Measurements from ENCODE around the gene PRDM11. TPM values are rescaled to one million over a fixed set of nuclear protein-coding genes. Genes with fewer than 3 reads are reported as not detected.
A peak's percentile ranks its signal among the peaks of the same experiment; 100 is the strongest.

The PRDM11 gene
- total RNA-seq, 1 donor from 2014 or later, result 1.9 TPM

DNA sequence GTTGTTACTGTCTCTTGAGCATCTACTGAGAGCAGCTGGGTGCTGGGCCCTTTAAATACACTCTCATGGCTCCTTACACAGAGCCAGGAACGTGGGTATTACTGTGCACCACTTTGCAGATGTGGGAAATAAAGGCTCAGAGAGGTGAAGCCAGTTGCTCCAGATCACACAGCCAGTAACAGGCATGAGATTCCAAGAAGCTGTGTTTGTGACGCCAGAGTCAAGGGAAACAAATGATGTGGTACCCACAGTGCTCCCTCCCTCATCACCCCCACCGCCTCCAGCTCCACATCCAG is 1.4 kb upstream of the PRDM11 start:
- Mint-ChIP-seq H3K4me1 (ENCODE audit: low read depth) (peaks cover 20% of the 10 kb centered on the region), H3K27ac (no peak overlapping the region), H3K27me3 (ENCODE audit: low read depth) (peaks cover 60% of the 10 kb centered on the region), H3K4me3 (ENCODE audit: low read depth) (no peak overlapping the region), H3K9me3 (peaks cover 3% of the 10 kb centered on the region), H3K36me3 (ENCODE audit: low read depth) (no peaks in the 10 kb centered on the region)
- no peak for DNase-seq (ENCODE audit: low spot score)
- intact Hi-C loops (cut with micrococcal nuclease), result no loop called here

DNA sequence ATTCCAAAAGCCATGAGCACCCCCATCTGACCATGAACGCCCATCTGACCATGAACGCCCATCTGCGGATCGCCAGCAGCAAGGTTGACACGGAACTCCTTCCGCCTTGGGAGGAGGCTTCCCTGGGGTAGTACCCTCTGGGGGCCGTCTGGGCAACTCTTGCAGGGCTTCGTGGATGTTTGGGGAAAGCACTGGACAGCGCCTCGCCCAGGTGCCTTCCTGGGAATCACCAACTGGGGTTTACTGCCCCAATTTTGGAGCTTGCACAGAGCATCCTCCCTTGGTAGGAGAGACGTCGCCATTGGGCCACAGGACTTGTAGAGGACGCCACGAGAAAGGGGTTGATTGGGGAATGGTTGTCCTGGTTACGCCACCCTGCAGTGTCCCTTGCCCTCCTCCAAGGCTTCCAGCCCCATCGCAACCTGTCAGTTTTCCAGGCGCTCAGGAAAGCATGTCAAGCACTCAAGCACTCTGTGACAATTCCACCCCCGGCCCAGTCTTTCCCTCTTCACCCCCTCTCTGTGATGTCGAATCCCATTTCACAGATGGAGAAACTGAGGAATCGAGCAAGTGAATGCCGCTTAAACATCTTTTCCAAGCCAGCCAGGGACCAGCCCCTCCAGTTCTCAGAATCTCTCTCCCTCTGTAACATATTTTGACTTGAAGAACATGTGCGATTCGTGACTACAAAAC is 914 bp upstream of the PRDM11 start:
- Mint-ChIP-seq H3K4me3 (ENCODE audit: low read depth) (peak overlapping the region; percentile 75), H3K36me3 (ENCODE audit: low read depth) (no peaks in the 10 kb centered on the region), H3K27ac (peak overlapping the region; percentile 42), H3K9me3 (peaks cover 3% of the 10 kb centered on the region), H3K4me1 (ENCODE audit: low read depth) (peaks cover 20% of the 10 kb centered on the region), H3K27me3 (ENCODE audit: low read depth) (peaks cover 56% of the 10 kb centered on the region)
- peak; percentile 9 for DNase-seq (ENCODE audit: low spot score)
- intact Hi-C loops (cut with micrococcal nuclease), result no loop called here

DNA sequence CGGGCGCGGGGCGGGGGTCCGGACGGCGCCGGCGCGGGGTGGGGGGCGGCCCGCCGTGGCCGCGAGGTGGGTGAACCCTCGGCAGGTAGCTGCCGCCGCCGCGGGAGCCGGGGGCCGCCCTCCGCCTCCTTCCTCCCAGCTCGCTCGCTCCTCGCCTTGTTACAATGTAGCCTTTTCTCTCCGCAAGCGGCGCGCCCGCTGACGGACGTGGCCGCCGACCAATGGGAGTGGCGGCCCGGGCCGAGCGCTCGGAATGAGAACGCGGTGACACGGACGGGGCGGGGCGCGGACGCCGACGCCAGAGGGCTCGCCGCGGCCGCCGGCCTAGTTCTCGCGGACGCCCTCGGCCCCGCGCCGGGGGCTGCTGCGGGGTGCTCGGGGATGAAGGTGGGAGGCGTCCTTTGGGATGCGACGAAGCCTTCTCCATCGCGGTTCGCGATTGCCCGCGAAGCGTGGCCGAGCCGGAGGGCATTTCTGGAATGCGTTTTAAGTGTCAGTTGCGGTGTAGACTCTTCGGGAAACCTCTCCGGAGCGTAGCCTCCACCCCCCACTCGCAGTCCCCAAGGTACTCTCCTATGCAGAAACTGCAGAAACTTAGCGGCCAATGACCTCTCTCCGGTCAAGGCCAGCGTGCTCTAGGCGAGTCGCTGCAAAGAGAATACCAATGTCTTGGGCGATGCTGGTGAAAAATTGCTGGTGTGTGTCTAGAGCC is 734 bp downstream of the PRDM11 start:
- intact Hi-C loops (cut with micrococcal nuclease), result no loop called here
- no peaks in the 10 kb centered on the region for H3K36me3 Mint-ChIP-seq (ENCODE audit: low read depth)
- peak overlapping the region; percentile 77 for H3K4me3 Mint-ChIP-seq (ENCODE audit: low read depth)
- H3K27me3 Mint-ChIP-seq (ENCODE audit: low read depth), result peaks cover 47% of the 10 kb centered on the region
- peak overlapping the region; percentile 60 for H3K27ac Mint-ChIP-seq
- H3K4me1 Mint-ChIP-seq (ENCODE audit: low read depth), result peaks cover 12% of the 10 kb centered on the region
- peaks cover 3% of the 10 kb centered on the region for H3K9me3 Mint-ChIP-seq
- DNase-seq (ENCODE audit: low spot score), result peak; percentile 90

DNA sequence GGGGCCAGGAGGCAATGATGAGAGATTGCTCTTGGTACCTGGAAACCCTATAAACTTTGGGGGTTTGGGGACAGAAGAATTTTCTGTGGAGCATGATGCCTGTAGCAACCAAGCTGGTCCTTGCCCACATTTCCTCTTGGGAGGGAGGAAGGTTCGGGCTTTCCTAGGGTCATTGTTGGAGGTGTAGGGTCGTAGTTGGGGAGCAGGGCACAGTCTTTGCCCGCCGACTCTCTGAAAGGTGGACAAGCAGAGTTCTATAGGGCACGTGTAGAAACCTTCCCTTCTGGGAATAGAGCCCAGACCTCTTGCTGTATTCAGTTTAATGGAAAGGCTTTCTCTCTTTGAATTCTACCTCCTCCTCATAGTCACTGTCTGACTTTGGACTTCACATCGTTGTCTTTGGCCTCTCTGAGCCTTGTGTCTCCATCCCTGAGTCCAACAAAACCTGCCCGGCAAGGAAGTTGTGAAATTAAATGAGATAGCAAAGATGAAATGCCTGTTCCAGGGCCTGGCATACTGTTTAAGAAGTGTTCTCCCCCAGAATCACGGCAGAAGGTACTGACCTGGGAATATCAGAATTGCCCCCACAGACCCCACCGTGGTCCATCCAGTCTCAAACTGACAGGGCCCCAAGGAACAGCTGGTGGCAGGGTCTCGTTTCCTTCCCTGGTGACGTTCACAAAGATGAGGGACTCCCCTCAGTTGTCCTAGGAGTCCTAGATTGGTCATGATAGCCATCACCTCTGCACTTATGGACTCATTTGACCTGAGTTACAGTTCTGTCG is 1.6 kb downstream of the PRDM11 start:
- Mint-ChIP-seq H3K27ac (no peak overlapping the region), H3K9me3 (peaks cover 3% of the 10 kb centered on the region), H3K36me3 (ENCODE audit: low read depth) (no peaks in the 10 kb centered on the region), H3K27me3 (ENCODE audit: low read depth) (peaks cover 38% of the 10 kb centered on the region), H3K4me3 (ENCODE audit: low read depth) (peak overlapping the region; percentile 77), H3K4me1 (ENCODE audit: low read depth) (peaks cover 11% of the 10 kb centered on the region)
- DNase-seq (ENCODE audit: low spot score), result peak; percentile 4
- intact Hi-C loops (cut with micrococcal nuclease), result no loop called here

DNA sequence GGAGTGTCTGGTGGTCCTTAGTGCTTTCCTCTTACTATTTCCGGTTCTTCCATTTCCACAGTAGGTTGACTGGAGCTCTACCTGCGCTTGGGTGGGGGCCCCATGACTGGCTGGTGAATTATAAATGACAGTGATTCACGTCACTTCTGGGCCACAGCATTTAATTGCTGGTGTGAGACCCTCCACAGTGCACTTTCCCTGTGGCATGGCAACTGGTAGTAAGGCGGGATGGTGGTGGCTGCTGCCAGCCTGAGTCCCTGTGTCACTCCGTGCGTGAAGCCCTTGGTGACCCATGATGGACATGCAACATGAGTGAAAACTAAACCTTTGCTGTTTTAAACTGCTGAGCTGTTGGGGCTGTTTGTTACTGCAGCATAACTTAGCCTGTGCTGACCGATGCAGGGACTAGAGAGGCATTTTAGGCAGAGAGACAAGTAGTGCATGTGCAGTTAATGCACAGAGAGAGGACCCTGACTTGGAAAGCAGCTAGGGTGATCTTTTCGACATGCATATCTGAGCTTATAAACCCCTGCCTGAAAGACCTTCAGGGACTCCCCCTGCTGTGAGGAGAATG is 3.1 kb downstream of the PRDM11 start:
- H3K36me3 Mint-ChIP-seq (ENCODE audit: low read depth), result no peaks in the 10 kb centered on the region
- H3K4me1 Mint-ChIP-seq (ENCODE audit: low read depth), result peaks cover 11% of the 10 kb centered on the region
- no peak overlapping the region for H3K27ac Mint-ChIP-seq
- H3K9me3 Mint-ChIP-seq, result peaks cover 3% of the 10 kb centered on the region
- H3K4me3 Mint-ChIP-seq (ENCODE audit: low read depth), result no peak overlapping the region
- intact Hi-C loops (cut with micrococcal nuclease), result no loop called here
- peaks cover 26% of the 10 kb centered on the region for H3K27me3 Mint-ChIP-seq (ENCODE audit: low read depth)
- DNase-seq (ENCODE audit: low spot score), result peak; percentile 6

DNA sequence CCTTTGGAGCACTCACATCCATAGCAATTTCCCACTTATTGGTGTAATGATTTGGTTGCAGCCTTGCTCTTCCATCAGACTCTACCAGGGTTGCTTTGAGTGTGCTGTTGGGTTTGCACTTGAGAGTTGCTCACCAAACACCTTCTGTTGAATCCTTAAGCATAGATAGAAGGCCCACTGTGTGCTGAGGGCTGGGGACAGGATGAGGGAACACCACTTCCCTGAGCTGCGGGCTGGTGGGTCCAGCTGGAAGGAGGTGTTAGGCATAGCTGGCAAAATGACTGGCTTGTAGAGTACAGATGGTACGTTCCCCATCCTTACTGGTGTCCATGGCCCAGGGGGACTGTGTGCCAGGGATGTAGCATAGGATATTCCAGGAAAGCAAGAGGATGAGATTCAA is 3.9 kb downstream of the PRDM11 start:
- intact Hi-C loops (cut with micrococcal nuclease), result no loop called here
- peaks cover 11% of the 10 kb centered on the region for H3K4me1 Mint-ChIP-seq (ENCODE audit: low read depth)

DNA sequence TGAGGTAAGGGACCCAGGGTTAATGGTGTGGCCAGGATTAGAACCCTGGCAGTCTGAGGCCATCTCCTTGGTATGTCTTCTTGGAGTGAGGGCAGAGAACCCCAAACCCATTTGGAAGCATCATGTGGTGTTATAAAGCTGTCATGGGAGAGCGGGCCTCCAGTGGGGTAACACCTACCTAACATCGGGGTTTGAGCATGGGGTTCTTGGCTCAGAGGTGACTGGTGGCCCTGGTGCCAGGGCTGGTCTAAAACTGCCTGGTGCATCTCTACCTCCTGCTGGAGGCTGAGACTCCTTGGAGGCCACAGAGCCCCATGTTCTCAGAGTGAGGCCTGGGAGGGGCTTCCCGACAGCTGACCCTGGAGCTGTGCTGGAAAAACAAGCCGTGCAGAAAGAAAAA is 4.5 kb downstream of the PRDM11 start:
- peaks cover 7% of the 10 kb centered on the region for H3K4me1 Mint-ChIP-seq (ENCODE audit: low read depth)
- H3K9me3 Mint-ChIP-seq, result peaks cover 3% of the 10 kb centered on the region
- peak; percentile 4 for DNase-seq (ENCODE audit: low spot score)
- intact Hi-C loops (cut with micrococcal nuclease), result no loop called here
- H3K27ac Mint-ChIP-seq, result no peak overlapping the region
- H3K27me3 Mint-ChIP-seq (ENCODE audit: low read depth), result peaks cover 14% of the 10 kb centered on the region
- H3K4me3 Mint-ChIP-seq (ENCODE audit: low read depth), result no peak overlapping the region
- no peaks in the 10 kb centered on the region for H3K36me3 Mint-ChIP-seq (ENCODE audit: low read depth)

More for the DNA sequence above, 3.9 kb downstream of the PRDM11 start:
- Mint-ChIP-seq H3K4me3 (ENCODE audit: low read depth) (no peak overlapping the region), H3K36me3 (ENCODE audit: low read depth) (no peaks in the 10 kb centered on the region), H3K27me3 (ENCODE audit: low read depth) (peaks cover 20% of the 10 kb centered on the region), H3K9me3 (peaks cover 3% of the 10 kb centered on the region), H3K27ac (no peak overlapping the region)
- DNase-seq (ENCODE audit: low spot score), result peak; percentile 5

DNA sequence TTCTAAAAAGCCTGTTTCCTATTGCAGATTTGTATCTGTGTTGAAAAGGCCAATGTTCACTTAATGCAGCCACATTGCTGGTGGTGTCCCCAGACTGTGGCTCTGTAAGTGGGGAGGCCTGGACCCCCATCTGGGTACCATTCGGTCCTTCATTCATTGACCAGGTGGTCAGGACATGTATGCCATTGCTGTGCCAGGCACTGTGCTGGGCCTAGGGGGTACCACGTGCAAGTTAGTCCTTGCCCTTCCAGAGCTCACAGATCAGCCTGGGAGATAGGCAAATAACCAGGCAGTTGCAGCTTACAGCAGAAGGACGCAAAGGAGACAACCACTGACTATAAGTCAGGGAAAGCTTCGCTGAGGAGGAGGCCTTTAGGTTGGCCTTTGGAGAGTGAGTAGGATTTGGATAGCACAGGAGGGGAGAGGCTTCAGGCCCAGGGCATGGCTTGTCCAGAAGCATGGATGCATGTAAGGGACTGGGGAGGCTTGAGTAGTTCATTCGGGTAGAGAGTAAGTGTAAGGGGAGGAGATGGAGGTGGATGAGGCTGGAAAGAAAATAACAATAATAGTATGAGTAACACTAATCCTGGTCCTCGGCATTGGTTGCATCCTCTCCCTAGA is 5.0 kb downstream of the PRDM11 start:
- no peak for DNase-seq (ENCODE audit: low spot score)
- Mint-ChIP-seq H3K4me3 (ENCODE audit: low read depth) (no peak overlapping the region), H3K9me3 (peaks cover 3% of the 10 kb centered on the region), H3K27ac (no peak overlapping the region), H3K27me3 (ENCODE audit: low read depth) (peaks cover 9% of the 10 kb centered on the region), H3K4me1 (ENCODE audit: low read depth) (peaks cover 5% of the 10 kb centered on the region), H3K36me3 (ENCODE audit: low read depth) (no peaks in the 10 kb centered on the region)
- intact Hi-C loops (cut with micrococcal nuclease), result no loop called here

DNA sequence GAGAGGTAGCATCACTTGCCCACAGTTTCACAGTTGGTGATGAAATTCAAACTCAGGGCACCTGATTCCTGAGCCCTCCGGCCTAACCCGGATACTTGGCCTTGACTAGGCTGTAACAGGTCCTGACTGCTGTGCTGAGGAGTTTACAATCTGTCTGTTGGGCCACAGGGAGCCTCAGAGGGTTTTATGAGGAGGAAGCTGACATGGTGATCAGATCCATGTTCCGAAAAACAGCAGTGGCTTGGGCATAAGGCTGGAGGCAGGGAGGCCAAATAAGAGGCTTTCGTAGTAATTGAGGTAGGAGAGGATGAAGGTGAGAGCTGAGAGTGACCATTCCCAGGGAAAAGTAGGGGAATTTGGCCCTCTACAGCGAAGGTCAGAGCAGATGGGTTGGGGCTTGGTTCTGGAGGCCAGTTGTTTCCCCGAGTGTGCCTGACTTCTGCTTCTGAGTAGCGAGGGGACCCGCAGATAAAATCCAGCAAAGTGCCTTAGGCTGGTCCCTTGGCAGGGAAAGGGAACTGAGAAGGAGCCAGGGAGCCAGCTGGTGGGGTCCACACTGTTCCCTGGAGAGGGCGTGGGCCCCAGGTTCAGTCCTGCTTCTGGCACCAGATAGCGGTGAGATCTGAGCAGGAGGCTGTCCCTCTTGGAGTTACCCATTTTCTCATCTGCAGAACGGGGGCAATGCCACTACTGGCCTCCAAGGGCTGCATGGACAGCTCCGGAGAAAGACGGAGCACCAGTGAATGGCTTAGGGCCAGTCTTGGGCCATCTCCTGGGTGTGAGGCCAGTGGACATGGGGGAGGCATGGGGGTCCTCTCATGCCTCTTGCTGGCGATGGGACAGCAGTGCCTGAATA is 6.5 kb downstream of the PRDM11 start:
- no peaks in the 10 kb centered on the region for H3K36me3 Mint-ChIP-seq (ENCODE audit: low read depth)
- H3K27me3 Mint-ChIP-seq (ENCODE audit: low read depth), result peaks cover 9% of the 10 kb centered on the region
- intact Hi-C loops (cut with micrococcal nuclease), result no loop called here
- H3K9me3 Mint-ChIP-seq, result peaks cover 3% of the 10 kb centered on the region
- H3K4me1 Mint-ChIP-seq (ENCODE audit: low read depth), result no peaks in the 10 kb centered on the region
- H3K4me3 Mint-ChIP-seq (ENCODE audit: low read depth), result no peak overlapping the region
- DNase-seq (ENCODE audit: low spot score), result no peak
- H3K27ac Mint-ChIP-seq, result no peak overlapping the region

DNA sequence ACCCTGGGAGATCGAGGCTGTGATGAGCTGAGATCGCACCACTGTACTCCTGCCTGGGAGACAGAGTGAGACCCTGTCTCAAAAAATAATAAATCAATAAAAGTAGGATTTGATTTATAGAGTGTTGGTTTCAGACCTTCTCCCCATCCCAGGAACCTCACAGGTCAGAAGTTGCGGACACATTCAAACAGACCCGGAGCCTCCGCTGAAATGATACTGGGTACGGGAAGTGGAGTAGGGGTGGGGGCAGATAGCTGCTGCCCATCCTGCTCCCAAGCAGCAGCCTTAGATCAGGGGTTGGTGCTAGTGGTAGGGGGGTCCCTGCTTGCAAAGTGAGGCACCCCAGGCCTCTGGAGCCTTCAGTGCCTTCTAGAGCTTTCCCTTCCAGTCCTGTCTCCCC is 7.8 kb downstream of the PRDM11 start:
- intact Hi-C loops (cut with micrococcal nuclease), result no loop called here
- Mint-ChIP-seq H3K9me3 (peaks cover 2% of the 10 kb centered on the region), H3K27me3 (ENCODE audit: low read depth) (peaks cover 2% of the 10 kb centered on the region), H3K27ac (no peak overlapping the region), H3K36me3 (ENCODE audit: low read depth) (no peaks in the 10 kb centered on the region), H3K4me3 (ENCODE audit: low read depth) (no peak overlapping the region), H3K4me1 (ENCODE audit: low read depth) (no peaks in the 10 kb centered on the region)
- DNase-seq (ENCODE audit: low spot score), result no peak

DNA sequence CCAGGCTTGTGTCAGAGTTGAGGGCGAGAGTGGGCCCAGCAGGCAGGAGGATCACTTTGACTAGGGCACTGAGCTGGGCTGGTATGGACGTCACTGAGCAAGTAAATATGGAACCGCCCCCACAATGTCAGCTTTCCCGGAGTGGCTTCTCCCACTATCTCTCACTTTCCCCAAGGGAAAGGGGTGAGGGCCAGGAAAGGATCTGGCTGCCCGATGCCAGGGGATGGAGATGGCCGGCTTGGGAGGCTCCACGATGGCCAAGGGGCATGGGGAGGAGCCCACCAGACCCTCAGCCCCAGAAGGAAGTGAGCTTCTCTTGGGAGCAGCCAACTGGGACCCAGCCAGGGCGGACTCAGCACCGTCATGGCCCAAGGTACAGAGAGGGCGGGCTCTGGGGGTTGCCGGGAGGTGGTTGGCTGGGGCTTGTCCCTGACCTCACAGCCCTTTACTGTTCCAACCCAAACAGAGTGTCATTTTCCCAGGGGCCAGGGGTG is 8.7 kb downstream of the PRDM11 start:
- H3K9me3 Mint-ChIP-seq, result no peaks in the 10 kb centered on the region
- no peaks in the 10 kb centered on the region for H3K4me1 Mint-ChIP-seq (ENCODE audit: low read depth)
- intact Hi-C loops (cut with micrococcal nuclease), result no loop called here
- H3K27ac Mint-ChIP-seq, result no peak overlapping the region
- no peak for DNase-seq (ENCODE audit: low spot score)
- H3K27me3 Mint-ChIP-seq (ENCODE audit: low read depth), result no peaks in the 10 kb centered on the region
- no peak overlapping the region for H3K4me3 Mint-ChIP-seq (ENCODE audit: low read depth)
- H3K36me3 Mint-ChIP-seq (ENCODE audit: low read depth), result no peaks in the 10 kb centered on the region

Data from activated T-helper 2 cell treated with anti-CD3 and anti-CD28 coated beads, Interferon-gamma antibody, Interleukin-2, Interleukin-4, amounts not matched to agents 10 μg/mL and 5 μg/mL and 100 μg/mL, durations not matched to agents 14 hours and 24 hours and 36 hours (primary cell).